Activated CD4-positive, alpha-beta memory T cell treated with anti-CD3 and anti-CD28 coated beads for 36 hours (primary cell): ENCODE results near the gene SLC25A51. TPM values are rescaled to one million over a fixed set of nuclear protein-coding genes. Genes with fewer than 3 reads are reported as not detected.

ENCODE experiments used
- CTCF ChIA-PET: fragments of 350-600 bp; sonication (Branson Sonifier 250); formaldehyde crosslinking; loops from one replicate; lab custom pipeline; 2021; ENCODE audit warnings: antibody characterized with exemption, inconsistent platforms; lab: Charles Lee
- POLR2A ChIA-PET: fragments of 350-600 bp; sonication (Branson Sonifier 250); formaldehyde crosslinking; loops from one replicate; lab custom pipeline; 2021; ENCODE audit warnings: antibody characterized with exemption; lab: Charles Lee
- DNase-seq: peaks from one replicate; pipeline ENCODE4 v3.0.0-alpha.2; 2020
- H3K27ac Mint-ChIP-seq: one replicate; pipeline ENCODE4 v1.8.0; 2021; ENCODE audit warnings: mixed read lengths
- H3K27me3 Mint-ChIP-seq: one replicate; pipeline ENCODE4 v1.8.0; 2021; ENCODE audit warnings: mixed read lengths
- H3K36me3 Mint-ChIP-seq: one replicate; pipeline ENCODE4 v1.8.0; 2021; ENCODE audit warnings: mixed read lengths
- H3K4me1 Mint-ChIP-seq: one replicate; pipeline ENCODE4 v1.8.0; 2021; ENCODE audit warnings: low read depth, mixed read lengths
- H3K4me3 Mint-ChIP-seq: one replicate; pipeline ENCODE4 v1.8.0; 2021; ENCODE audit warnings: mild to moderate bottlenecking, mixed read lengths
- H3K9me3 Mint-ChIP-seq: one replicate; pipeline ENCODE4 v1.8.0; 2021; ENCODE audit warnings: mixed read lengths
- intact Hi-C: fragments of 100-400 bp; cut with micrococcal nuclease; formaldehyde crosslinking; loops from one replicate; pipeline ENCODE4 v1.15.1; 2023
- total RNA-seq, 2 experiments: library from RNA; stranded (reverse); gene quantifications; one replicate each; pipeline ENCODE4 v1.2.3, GENCODE V29; 2021

SLC25A51 gene
- total RNA-seq, 2 experiments from 2014 or later, result 24.0 to 25.8 TPM

DNA sequence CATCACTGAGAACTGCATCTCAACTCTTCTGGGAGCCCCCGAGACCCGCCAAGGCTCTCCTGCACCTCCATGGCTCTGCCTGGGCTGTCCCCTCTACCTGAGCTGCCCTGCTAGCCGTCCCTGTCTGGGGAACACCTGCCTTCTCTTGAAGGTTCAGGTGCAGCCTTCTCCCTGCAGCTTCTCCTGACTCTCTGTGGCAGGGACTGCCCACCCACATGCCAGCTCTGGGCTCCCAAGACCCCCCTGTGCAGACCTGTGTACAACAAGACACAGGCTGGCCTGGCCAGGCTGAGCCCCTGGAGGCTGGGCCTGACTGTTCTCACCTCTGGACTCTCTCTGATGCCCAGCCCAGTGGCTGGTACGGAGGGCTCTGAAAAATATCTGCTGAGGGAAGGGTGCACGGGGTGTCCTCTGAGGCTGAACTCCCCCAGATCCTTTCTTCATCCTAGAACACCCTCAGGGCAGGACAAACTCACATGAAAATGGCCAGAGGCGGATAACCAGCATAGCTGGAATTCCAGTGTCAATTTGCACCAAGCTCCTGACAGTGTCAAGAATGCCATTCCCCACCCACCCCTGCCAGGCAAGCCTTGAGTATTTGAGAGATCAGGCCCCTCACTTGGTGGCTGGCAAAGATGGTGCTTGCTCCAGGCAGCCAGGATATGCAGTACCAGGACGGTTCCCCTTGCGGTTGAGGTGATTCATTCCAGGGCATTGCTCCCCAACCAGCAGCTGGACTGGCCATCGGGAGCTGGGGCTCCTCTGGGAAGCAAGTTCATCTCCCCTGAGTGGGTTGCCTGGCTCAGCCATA, 40.9 kb upstream of the SLC25A51 start:
- intact Hi-C loops, result no loop called here
- no peak for DNase-seq
- ChIA-PET CTCF (no interaction called here), POLR2A (no interaction called here)
- H3K9me3 Mint-ChIP-seq, result no peaks in the 10 kb centered on the region
- H3K4me1 Mint-ChIP-seq, result no peaks in the 10 kb centered on the region
- no peaks in the 10 kb centered on the region for H3K27me3 Mint-ChIP-seq
- no peaks in the 10 kb centered on the region for H3K36me3 Mint-ChIP-seq
- no peak overlapping the region for H3K27ac Mint-ChIP-seq
- no peak overlapping the region for H3K4me3 Mint-ChIP-seq

GRCh38 chr9:37944266-37944650, 40.3 kb upstream of the SLC25A51 start:
- no peaks in the 10 kb centered on the region for H3K27me3 Mint-ChIP-seq
- H3K27ac Mint-ChIP-seq, result no peak overlapping the region
- no peaks in the 10 kb centered on the region for H3K36me3 Mint-ChIP-seq
- no peaks in the 10 kb centered on the region for H3K9me3 Mint-ChIP-seq
- ChIA-PET CTCF (no interaction called here), POLR2A (no interaction called here)
- no peaks in the 10 kb centered on the region for H3K4me1 Mint-ChIP-seq
- H3K4me3 Mint-ChIP-seq, result no peak overlapping the region
- no peak for DNase-seq
- intact Hi-C loops, result no loop called here

- Mint-ChIP-seq H3K4me1 (no peaks in the 10 kb centered on the region), H3K27ac (no peak overlapping the region), H3K4me3 (no peak overlapping the region), H3K9me3 (no peaks in the 10 kb centered on the region), H3K27me3 (no peaks in the 10 kb centered on the region), H3K36me3 (no peaks in the 10 kb centered on the region)
- POLR2A ChIA-PET, result no interaction called here
- CTCF ChIA-PET, result no interaction called here
- intact Hi-C loops, result no loop called here
- DNase-seq, result no peak
Observed at GRCh38 chr9:37943345-37944265, 39.7 kb upstream of the SLC25A51 start.

DNA sequence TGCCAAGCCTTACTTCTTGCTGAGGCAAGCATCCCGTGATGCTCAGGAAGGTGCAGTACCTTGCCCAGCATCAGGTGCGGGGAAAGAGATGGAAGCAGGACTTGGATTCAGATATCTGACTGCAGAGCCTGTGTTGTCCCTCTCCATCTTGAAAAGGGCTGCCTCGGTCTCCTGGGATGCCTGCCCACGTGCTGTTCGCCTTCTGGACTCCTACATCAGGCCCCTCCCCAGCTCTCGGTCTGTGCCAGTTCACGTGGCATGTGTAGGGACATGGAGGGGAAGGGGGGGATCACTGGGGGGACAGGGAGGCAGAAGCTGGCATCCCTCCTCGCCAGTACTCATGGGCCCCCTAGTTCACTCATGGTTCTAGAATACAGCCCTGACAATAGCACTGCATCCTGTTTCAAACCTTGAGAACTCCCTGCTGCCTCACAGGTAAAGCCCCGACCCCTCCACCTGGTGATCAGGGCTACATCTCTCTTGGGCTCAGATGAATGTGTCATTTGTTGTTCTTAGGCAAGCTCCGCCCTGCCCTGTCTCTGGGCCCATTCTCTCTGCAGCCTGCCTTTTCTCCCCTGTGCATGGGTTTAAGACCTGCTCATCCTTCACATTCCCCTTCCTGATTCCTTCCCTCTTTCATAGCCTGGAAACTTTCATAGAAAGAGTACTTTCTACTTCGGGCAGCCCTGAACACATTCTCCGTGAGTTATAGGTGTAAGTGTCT, 38.9 kb upstream of the SLC25A51 start:
- no peaks in the 10 kb centered on the region for H3K9me3 Mint-ChIP-seq
- H3K36me3 Mint-ChIP-seq, result no peaks in the 10 kb centered on the region
- DNase-seq, result no peak
- H3K27me3 Mint-ChIP-seq, result no peaks in the 10 kb centered on the region
- no peak overlapping the region for H3K4me3 Mint-ChIP-seq
- intact Hi-C loops, result no loop called here
- H3K4me1 Mint-ChIP-seq, result no peaks in the 10 kb centered on the region
- POLR2A ChIA-PET, result no interaction called here
- CTCF ChIA-PET, result interaction anchor here (0.6 kb wide), 1 partner anchor 23 kb away, joined by 3 read pairs; no protein-coding TSS in a partner anchor
- H3K27ac Mint-ChIP-seq, result no peak overlapping the region

DNA sequence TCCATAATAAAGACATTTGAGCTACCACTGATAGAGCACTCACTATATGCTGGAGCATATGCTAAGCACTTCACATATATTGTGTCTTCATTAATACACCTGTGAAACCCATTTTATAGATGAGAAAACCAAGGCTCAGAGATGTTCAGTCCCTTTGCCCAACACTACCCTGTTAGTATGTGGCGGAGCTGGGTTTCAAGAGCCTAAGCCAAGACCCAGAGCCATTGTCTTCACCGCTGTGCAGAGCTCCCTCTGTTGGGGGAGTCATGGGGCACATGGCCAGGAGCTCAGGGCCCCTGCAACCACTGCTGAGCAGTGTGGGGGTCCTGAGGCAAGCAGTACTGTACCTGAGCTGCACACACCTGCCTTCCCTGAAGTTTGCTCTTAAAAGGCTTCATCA, 37.3 kb upstream of the SLC25A51 start:
- Mint-ChIP-seq H3K4me3 (no peak overlapping the region), H3K36me3 (no peaks in the 10 kb centered on the region), H3K4me1 (no peaks in the 10 kb centered on the region), H3K9me3 (no peaks in the 10 kb centered on the region), H3K27ac (no peak overlapping the region), H3K27me3 (no peaks in the 10 kb centered on the region)
- no peak for DNase-seq
- intact Hi-C loops, result no loop called here
- ChIA-PET POLR2A (no interaction called here), CTCF (interaction anchor here (1.2 kb wide), 1 partner anchor 27 kb away, joined by 4 read pairs; no protein-coding TSS in a partner anchor)

DNA sequence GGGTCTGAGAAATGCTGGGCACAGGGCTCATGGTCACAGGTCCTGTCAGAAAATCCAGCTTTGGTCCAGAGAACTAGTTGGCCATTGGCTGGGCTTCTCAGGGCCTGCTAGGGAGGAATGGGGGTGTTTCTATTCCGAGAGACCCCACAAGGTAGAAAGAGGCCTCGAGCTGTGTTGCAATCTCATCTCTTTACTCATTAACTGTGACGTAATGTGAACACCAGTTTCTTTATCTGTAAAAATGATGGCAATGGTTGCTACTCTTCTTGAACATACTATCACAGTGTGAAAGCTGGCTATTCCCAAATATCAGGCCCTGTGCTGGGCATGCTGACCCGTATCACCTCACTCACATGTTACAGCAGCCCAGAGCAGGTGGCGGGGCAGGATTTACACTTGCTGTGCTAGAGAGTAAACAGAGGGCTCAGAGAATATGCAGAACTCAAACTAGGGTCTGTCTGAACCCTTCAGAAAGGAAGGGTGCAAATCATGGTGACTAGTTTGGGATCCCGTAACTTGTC, 35.7 kb upstream of the SLC25A51 start:
- Mint-ChIP-seq H3K36me3 (no peaks in the 10 kb centered on the region), H3K27me3 (no peaks in the 10 kb centered on the region), H3K27ac (no peak overlapping the region), H3K4me1 (no peaks in the 10 kb centered on the region), H3K4me3 (no peak overlapping the region), H3K9me3 (no peaks in the 10 kb centered on the region)
- ChIA-PET POLR2A (no interaction called here), CTCF (no interaction called here)
- no peak for DNase-seq
- intact Hi-C loops, result no loop called here

- Mint-ChIP-seq H3K9me3 (no peaks in the 10 kb centered on the region), H3K4me1 (no peaks in the 10 kb centered on the region), H3K4me3 (no peak overlapping the region), H3K27ac (no peak overlapping the region), H3K36me3 (no peaks in the 10 kb centered on the region), H3K27me3 (no peaks in the 10 kb centered on the region)
- POLR2A ChIA-PET, result no interaction called here
- no peak for DNase-seq
- CTCF ChIA-PET, result interaction anchor here (0.9 to 1.6 kb wide), 2 partner anchors 24 to 149 kb away, joined by 3 to 4 read pairs; no protein-coding TSS in a partner anchor
- intact Hi-C loops, result no loop called here
Observed at GRCh38 chr9:37938121-37938891, 34.4 kb upstream of the SLC25A51 start.

DNA sequence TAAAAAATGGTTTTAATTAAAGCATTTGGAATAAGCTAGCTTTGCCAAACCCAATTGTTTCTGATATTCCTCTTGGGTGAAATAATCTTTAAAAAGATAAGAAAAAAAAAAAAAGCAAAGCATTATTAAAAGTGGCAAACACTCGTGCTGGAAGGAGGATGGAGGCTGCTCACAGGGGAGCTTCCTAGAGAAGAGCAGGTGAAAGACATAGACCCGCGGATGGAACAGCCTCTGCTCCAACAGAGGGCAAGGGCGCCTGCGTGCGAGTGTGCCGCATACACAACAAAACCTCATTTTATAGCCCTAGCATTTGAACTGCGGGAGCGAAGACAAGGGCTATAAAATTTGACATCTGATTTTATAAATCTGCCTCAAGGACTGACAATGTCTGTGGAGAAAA, 33.4 kb upstream of the SLC25A51 start:
- H3K27me3 Mint-ChIP-seq, result no peaks in the 10 kb centered on the region
- no peak for DNase-seq
- H3K9me3 Mint-ChIP-seq, result no peaks in the 10 kb centered on the region
- H3K4me3 Mint-ChIP-seq, result no peak overlapping the region
- H3K36me3 Mint-ChIP-seq, result no peaks in the 10 kb centered on the region
- H3K27ac Mint-ChIP-seq, result no peak overlapping the region
- ChIA-PET POLR2A (no interaction called here), CTCF (interaction anchor here (1.1 to 1.6 kb wide), 2 partner anchors 24 to 150 kb away, joined by 4 to 5 read pairs; no protein-coding TSS in a partner anchor)
- no peaks in the 10 kb centered on the region for H3K4me1 Mint-ChIP-seq
- intact Hi-C loops, result no loop called here

DNA sequence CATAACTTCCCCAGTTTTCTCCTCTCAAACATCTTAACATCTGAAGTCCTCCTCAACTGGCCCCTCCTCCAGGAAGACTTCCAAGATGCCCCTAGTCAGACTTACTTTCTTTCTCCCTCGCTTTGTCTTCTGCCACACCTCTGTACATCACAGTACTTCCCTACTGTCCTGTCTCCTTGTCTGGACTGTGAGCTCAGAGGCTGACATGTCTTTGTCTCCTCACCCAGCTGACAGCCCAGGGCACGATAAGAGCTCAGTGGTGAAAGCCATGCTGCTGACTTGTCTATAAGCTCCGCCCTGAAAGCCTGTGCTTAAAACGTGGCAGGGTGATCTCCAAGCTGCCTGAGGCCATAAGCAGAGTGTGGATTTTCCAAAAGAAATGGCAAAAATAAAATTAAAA, 33.0 kb upstream of the SLC25A51 start:
- Mint-ChIP-seq H3K27ac (no peak overlapping the region), H3K27me3 (no peaks in the 10 kb centered on the region), H3K4me3 (no peak overlapping the region), H3K4me1 (no peaks in the 10 kb centered on the region), H3K9me3 (no peaks in the 10 kb centered on the region), H3K36me3 (no peaks in the 10 kb centered on the region)
- CTCF ChIA-PET, result interaction anchor here (1.1 to 1.6 kb wide), 2 partner anchors 23 to 151 kb away, joined by 4 to 5 read pairs; no protein-coding TSS in a partner anchor
- intact Hi-C loops, result no loop called here
- POLR2A ChIA-PET, result no interaction called here
- DNase-seq, result no peak

DNA sequence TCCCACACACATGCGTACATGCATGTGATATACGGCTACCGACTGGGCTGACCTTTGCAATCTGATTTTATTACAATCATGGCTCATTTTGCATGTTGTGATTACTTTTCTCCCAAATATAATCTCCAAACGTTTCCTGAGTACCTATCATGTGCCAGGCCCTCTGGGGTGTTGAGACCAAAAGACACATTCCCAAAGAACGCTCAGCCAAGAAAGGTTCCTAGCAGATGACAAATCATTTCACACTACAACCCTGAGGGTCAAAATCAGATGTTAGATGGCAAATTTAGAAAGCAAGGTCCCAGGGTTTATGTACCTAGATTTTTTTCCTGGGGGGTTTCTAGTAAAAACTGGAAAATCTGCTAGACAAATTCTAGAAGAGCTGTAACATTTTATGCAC, 32.4 kb upstream of the SLC25A51 start:
- ChIA-PET POLR2A (no interaction called here), CTCF (interaction anchor here (1.1 to 1.6 kb wide), 2 partner anchors 23 to 151 kb away, joined by 4 to 5 read pairs; no protein-coding TSS in a partner anchor)
- no peaks in the 10 kb centered on the region for H3K4me1 Mint-ChIP-seq
- H3K27ac Mint-ChIP-seq, result no peak overlapping the region
- intact Hi-C loops, result no loop called here
- no peak overlapping the region for H3K4me3 Mint-ChIP-seq
- no peaks in the 10 kb centered on the region for H3K27me3 Mint-ChIP-seq
- no peak for DNase-seq
- no peaks in the 10 kb centered on the region for H3K36me3 Mint-ChIP-seq
- H3K9me3 Mint-ChIP-seq, result no peaks in the 10 kb centered on the region

GRCh38 chr9:37935096-37935495, 31.2 kb upstream of the SLC25A51 start:
- H3K9me3 Mint-ChIP-seq, result peaks cover 3% of the 10 kb centered on the region
- ChIA-PET CTCF (interaction anchor here (1.4 kb wide), 1 partner anchor 22 kb away, joined by 6 read pairs; no protein-coding TSS in a partner anchor), POLR2A (no interaction called here)
- H3K27me3 Mint-ChIP-seq, result no peaks in the 10 kb centered on the region
- no peak for DNase-seq
- H3K27ac Mint-ChIP-seq, result no peak overlapping the region
- intact Hi-C loops, result no loop called here
- H3K4me3 Mint-ChIP-seq, result no peak overlapping the region
- no peaks in the 10 kb centered on the region for H3K4me1 Mint-ChIP-seq
- H3K36me3 Mint-ChIP-seq, result no peaks in the 10 kb centered on the region
